ENCODE results near the gene HBG2.
"Not testable (repeated sequence)": the region's sequence is repeated elsewhere in the genome, so short reads cannot be mapped to it uniquely, and the experiment has no call there.

HBG2 gene

GRCh38 chr11:5254646-5255413, at the start of gene HBG2:
Gene HBG2 (minus strand): TSS chr11:5254781. CDS start chr11:5254728, 53 bp downstream.
- DNase-seq, result not testable (repeated sequence)

GRCh38 chr11:5304046-5304445, 49.5 kb upstream of the HBG2 start:
- no peak for DNase-seq

GRCh38 chr11:5303626-5304025, 49.0 kb upstream of the HBG2 start:
- no peak for DNase-seq

- DNase-seq, result no peak
Observed at GRCh38 chr11:5301846-5302245, 47.3 kb upstream of the HBG2 start, which contains the start of gene OR51B4. Gene OR51B4 (minus strand): TSS chr11:5301946. CDS start chr11:5301946, 0 bp downstream.

- DNase-seq, result no peak
Observed at GRCh38 chr11:5300251-5300650, 45.7 kb upstream of the HBG2 start.

- DNase-seq, result no peak
Observed at GRCh38 chr11:5298451-5298850, 43.9 kb upstream of the HBG2 start.

GRCh38 chr11:5297721-5298323, 43.2 kb upstream of the HBG2 start:
- DNase-seq, result no peak

- DNase-seq, result not testable (repeated sequence)
Observed at GRCh38 chr11:5294342-5294995, 39.9 kb upstream of the HBG2 start.

- DNase-seq, result no peak
Observed at GRCh38 chr11:5293028-5293427, 38.4 kb upstream of the HBG2 start.

GRCh38 chr11:5291207-5291838, 36.7 kb upstream of the HBG2 start:
- DNase-seq, result no peak

- DNase-seq, result no peak
Observed at GRCh38 chr11:5290106-5290505, 35.5 kb upstream of the HBG2 start.

GRCh38 chr11:5289696-5290095, 35.1 kb upstream of the HBG2 start:
- DNase-seq, result no peak

GRCh38 chr11:5288906-5289550, 34.4 kb upstream of the HBG2 start:
- no peak for DNase-seq

- no peak for DNase-seq
Observed at GRCh38 chr11:5288108-5288905, 33.7 kb upstream of the HBG2 start.

- no peak for DNase-seq
Observed at GRCh38 chr11:5286901-5287300, 32.3 kb upstream of the HBG2 start.

GRCh38 chr11:5286351-5286750, 31.8 kb upstream of the HBG2 start:
- no peak for DNase-seq

GRCh38 chr11:5285703-5286340, 31.2 kb upstream of the HBG2 start:
- no peak for DNase-seq

GRCh38 chr11:5284637-5285036, 30.1 kb upstream of the HBG2 start:
- DNase-seq, result no peak

- no peak for DNase-seq
Observed at GRCh38 chr11:5283882-5284281, 29.3 kb upstream of the HBG2 start.

GRCh38 chr11:5283086-5283485, 28.5 kb upstream of the HBG2 start:
- no peak for DNase-seq

- no peak for DNase-seq
Observed at GRCh38 chr11:5282628-5283027, 28.0 kb upstream of the HBG2 start.

GRCh38 chr11:5281596-5281995, 27.0 kb upstream of the HBG2 start:
- no peak for DNase-seq

Measured in NCI-H2029 treated with DMSO at 0.1 percent for 48 hours (cell line).